Body of pancreas (tissue), 4 donors: Measurements from ENCODE around the gene ATAD3C.

Experiments
- CTCF ChIP-seq, 7 experiments: fragments of 450-650 bp in 4 of 7; fragments of 200-600 bp in 3 of 7; sonication (generic) in 3 of 7; IDR thresholded peaks; one replicate each; pipeline ENCODE4 v1.5.1; 2016 to 2019; ENCODE audit warnings: antibody characterized with exemption in 7 of 7
- POLR2A ChIP-seq, 3 donors: fragments of 450-650 bp; IDR thresholded peaks; one replicate each; pipeline ENCODE4 v1.6.1; 2016; ENCODE audit warnings: antibody characterized with exemption in 3 of 3, mild to moderate bottlenecking in 2 of 3

GRCh38 chr1:1437904-1438376 lies 11.5 kb upstream of the ATAD3C start:
- TF ChIP-seq CTCF (IDR thresholded peaks at IDR 0.05) (peak in 5 of 7 experiments; percentile 21 to 67 (median 54)), POLR2A (IDR thresholded peaks at IDR 0.05) (peak; percentile 57 to 81 (median 78))
